Bladder microvascular endothelial cell (primary cell): ENCODE data around the gene OR5AL1. TPM values are rescaled to one million over a fixed set of nuclear protein-coding genes. Genes with fewer than 3 reads are reported as not detected.

Experiments used
- total RNA-seq: library from RNA; depleted of rRNA; stranded (reverse); fragments of >200 nt; gene quantifications from 2 replicates; pipeline ENCODE4 v1.2.3, GENCODE V29; 2014

The OR5AL1 gene
- total RNA-seq = not detected in 2 replicates

DNA sequence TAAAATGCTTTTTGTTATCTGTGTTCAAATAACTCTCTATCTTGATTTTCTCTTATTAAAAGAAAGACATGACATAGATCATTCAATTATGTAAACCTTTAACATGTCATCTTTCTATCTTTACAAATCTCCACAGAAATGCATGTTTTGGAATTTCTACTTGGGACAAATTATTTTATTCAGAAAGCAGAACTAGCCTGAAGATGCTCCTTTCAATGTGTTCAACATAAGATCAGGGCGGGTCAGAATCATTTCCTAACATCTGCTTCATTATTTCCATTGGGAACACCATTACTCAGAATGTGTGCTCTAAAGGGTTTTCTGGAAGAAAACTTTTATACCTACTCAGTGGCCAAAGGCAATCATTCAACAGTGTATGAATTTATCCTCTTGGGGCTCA is at the start of gene OR5AL1:
TSS of gene OR5AL1 (plus strand) at position 301 of the 400 bp plus-strand sequence.

GRCh38 chr11:56375324-56375723 is 37.2 kb upstream of the OR5AL1 start, which contains the start of gene OR8U1:
Gene OR8U1 (plus strand): TSS chr11:56375624. CDS start chr11:56375624, 0 bp downstream.

Other genes with a start within 250 kb of the OR5AL1 start
- gene OR5J2, start 236.1 kb upstream of the OR5AL1 start, total RNA-seq = not detected in 2 replicates
- gene OR5T2, start 178.4 kb upstream of the OR5AL1 start, total RNA-seq = not detected in 2 replicates
- gene OR5T3, start 160.4 kb upstream of the OR5AL1 start, total RNA-seq = not detected in 2 replicates
- not detected in 2 replicates for gene OR5T1, start 138.5 kb upstream of the OR5AL1 start, total RNA-seq
- gene OR8H1, start 120.4 kb upstream of the OR5AL1 start, total RNA-seq = not detected in 2 replicates
- not detected in 2 replicates for gene OR8K3, start 97.6 kb upstream of the OR5AL1 start, total RNA-seq
- gene OR8K1, start 66.7 kb upstream of the OR5AL1 start, total RNA-seq = not detected in 2 replicates
- not detected in 2 replicates for gene OR8J1, start 58.4 kb upstream of the OR5AL1 start, total RNA-seq
- gene OR8U1, start 37.1 kb upstream of the OR5AL1 start, total RNA-seq = not detected in 2 replicates
- not detected in 2 replicates for gene OR5M3, start 60.7 kb downstream of the OR5AL1 start, total RNA-seq
- not detected in 2 replicates for gene OR5M8, start 78.7 kb downstream of the OR5AL1 start, total RNA-seq
- gene OR5M11, start 130.6 kb downstream of the OR5AL1 start, total RNA-seq = not detected in 2 replicates
- gene OR5M10, start 165.0 kb downstream of the OR5AL1 start, total RNA-seq = not detected in 2 replicates
- not detected in 2 replicates for gene OR5M1, start 202.2 kb downstream of the OR5AL1 start, total RNA-seq
- not detected in 2 replicates for gene OR5AP2, start 229.7 kb downstream of the OR5AL1 start, total RNA-seq